ENCODE data around the gene SERPINH1. TPM values are rescaled to one million over a fixed set of nuclear protein-coding genes. Genes with fewer than 3 reads are reported as not detected.
A peak's percentile ranks its signal among the peaks of the same experiment; 100 is the strongest.

The SERPINH1 gene
- total RNA-seq, 1 experiment from 2014 or later, result 141 TPM

DNA sequence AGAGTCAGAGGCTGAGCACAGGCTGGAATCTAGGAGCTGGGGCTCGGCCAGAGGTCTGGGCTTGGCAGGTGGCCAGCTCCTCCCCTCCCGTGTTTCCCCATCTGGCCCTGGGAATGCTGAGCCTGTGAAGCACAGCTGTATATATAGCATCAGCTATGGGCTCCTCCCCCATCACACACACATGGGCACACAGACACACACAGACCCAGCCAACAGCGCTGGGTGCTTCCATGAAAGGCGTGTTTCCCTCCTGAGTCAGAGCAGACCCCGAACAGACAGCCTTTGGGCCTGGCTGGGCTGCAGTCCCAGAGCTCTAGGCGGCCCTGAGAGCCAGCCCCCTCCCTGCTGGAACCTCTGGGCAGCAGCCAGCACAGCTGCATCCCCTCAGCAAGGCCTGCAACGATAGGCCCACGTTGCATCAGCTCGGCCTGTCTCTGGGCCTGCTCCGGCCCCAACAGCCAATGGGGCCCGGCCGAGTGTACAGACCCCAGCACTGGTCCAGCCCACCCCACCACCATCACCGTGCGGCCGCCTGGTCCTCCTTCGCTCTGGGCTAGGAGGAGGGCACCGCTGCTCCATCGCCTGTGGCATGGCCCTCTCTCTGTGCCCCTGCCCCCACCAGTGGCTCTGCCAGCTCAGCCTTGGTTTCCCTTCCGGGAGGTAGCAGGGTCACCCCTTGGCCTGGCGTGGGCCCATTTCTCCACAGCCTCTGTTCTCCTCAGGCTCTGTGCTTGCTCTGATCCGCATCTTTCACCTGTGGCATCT is 7.6 kb upstream of the SERPINH1 start:
- DNase-seq (ENCODE audit: low spot score), result no peak

DNA sequence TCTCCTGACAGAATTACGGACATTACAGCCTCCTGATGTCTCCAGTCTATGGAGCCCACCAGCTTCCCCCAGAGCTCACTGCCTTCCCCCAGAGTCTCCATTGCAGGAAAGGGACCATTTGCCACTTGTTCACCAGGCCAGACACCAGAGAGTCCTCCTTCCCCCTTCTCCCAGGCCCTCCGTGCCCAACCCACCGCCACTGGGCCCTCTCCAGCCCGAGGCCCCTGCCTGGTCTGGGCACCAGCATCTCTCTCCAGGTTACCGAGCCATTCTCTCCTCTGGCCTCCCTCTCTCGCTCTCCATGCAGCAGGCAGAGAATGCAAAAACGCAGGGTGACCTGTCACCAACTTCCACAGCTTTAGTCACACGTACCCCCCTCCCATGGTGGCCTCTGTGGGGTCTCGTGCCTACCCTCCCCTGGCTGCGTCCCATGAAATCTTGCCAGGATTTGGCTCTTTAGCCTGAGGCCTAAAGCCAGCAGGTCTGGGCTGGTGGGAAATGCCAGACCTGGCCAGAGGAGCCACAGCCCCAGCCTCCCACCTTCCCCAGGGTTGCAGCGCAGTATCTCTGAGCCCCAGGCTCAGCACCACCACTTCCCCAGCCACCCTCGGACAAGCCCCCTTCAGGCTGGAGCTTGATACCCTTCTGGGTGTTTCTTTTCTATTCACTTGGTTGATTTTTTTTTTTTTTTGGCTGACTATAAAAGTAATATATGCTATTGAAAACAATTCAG is 6.8 kb upstream of the SERPINH1 start:
- no peak for DNase-seq (ENCODE audit: low spot score)

DNA sequence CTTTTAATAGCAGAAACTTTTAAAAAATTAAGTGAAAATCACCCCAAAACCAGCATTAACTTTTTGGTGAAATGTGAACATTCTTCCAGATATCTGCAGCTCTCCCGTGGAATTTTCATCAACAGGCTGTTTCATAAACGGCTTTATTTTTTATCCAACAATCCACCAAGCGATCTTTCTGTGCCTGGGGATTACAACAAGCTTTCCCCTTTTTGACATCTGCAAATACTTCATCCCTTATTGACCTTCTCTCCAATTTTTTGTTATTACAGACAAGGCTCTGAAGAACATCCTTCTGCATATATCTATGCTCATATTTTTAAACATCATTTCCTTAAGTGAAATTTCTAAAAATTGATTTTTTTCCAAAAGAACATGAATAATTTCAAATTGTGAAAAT is 5.8 kb upstream of the SERPINH1 start:
- DNase-seq (ENCODE audit: low spot score), result no peak

DNA sequence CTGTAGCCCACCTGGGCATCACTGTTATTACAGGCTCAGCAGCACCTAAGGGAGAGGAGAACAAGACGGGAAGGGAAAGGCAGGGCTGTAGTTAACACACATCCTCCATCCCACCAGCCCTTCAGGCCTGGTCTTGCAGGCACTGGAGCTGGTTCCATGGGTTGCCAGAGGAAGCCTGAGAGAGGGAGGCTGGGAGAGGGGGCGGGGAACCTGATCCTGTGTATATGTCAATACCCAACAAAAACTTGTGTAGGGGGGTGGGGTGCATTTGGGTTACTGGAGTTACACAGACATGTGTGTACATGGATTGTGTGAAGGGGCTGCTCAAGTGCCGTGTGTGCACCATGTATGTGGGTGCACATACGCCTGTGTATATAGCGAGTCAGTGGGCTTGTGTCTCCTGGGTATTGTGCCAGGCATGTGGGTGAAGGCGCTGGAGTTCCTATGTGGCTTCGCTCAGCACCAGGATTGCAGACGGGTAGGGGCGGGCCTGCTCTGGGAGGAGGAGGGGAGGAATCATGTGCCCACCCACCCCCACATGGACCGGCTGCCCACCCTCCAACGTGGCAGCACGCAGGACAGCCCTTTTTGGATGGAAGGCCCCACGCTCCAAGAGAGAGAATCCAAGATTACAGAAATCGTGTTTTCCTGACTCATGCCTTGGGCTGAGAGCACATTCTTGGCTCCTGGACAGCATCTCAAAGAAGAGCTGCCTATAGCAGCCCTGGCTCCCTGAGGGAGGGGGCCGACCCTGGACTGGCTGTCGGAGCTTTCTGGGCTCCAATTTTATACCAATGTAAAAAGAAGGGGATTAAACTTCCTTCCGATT is 4.2 kb upstream of the SERPINH1 start:
- DNase-seq (ENCODE audit: low spot score), result no peak

DNA sequence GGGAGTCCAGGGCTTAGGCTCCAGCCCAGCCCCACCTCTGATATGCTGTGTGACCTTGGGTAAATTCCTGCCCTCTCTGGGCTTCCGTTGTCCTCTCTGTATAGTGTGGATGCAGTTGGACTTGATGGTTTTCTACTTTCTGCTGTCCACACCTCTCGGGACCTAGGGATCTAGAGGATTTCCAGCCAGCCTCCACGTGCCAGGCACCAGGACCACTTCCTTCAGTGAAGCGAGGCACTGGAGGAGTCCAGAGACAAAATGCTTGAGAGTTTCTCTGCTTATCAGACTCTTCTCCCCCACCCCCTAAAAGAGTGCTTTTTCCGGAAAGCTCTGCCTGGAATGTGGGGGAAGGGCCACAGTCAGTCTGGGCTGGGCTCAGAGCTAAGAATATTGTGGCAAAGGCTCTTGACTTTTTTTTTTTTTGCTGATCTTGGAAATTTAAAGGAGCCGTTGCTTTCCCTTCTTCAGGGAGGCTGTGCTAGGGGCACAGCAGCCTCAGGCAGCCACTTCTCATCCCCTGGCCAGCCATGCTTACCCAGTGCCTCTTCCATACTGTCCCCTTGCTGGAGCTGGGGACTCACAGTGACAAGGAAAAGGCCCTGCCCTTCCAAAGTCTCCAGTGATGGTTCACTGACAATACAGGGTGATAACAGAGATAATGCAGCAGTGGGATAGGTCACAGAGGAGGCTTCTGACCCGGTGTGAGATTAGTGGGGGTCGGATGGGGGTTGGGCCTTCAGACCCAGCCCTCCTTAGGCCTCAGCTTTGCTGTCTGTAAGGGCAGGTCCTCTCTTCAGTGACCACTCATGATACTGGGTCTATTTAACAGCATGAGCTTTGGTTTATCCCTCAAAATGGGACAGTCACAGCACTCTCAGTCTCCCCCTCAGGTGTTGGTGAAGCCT is 2.9 kb upstream of the SERPINH1 start:
- no peak for DNase-seq (ENCODE audit: low spot score)

DNA sequence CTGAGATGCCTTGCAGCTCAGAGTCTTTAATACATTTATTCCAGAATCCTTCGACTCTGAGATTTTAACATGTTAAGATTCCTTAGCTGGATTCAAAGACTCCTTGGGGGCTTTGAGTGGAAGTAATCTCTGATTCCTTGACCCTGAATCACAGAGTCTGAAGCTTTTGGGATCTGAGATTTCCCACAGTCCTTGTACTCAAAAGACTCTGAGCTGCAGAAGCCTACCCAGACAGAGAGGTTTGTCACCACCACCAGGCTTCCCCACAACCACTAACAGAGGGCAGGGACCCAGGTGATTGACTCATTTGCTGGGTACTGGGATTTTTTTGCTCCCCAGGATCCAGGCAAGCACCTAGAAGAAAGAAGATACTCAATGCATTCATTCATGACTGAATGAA is 1.4 kb upstream of the SERPINH1 start:
- DNase-seq (ENCODE audit: low spot score), result no peak

DNA sequence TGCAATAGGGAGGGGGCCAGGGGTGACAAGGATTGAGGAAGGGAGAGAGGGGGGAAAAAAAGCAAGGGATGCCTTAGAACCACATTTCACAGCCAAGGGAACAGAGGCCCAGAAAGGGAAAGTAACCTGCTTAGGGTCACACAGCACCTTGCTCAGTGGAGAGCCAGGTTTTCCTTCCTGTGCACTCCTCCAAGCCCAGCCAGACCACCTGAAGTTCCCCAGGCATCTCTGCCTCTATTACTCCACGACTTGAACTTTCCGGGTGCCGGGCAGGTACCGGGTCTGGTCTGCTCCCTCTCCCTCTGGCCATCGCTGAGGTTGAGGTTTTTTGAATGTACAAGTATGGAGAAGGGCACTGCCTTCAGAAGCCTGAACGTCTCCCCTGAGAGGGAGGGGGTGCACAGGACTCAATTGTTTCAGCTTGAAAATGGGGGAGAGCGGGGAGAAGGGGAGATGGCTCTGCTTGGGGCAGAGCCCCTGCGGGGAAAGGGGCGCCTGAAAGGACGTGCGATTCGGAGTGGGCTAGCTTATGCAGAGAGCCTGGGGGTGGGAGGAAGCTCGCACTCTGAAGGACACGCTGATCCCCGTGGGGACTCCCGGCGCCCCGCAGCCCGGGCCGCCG is 516 bp upstream of the SERPINH1 start:
- no peak for DNase-seq (ENCODE audit: low spot score)

DNA sequence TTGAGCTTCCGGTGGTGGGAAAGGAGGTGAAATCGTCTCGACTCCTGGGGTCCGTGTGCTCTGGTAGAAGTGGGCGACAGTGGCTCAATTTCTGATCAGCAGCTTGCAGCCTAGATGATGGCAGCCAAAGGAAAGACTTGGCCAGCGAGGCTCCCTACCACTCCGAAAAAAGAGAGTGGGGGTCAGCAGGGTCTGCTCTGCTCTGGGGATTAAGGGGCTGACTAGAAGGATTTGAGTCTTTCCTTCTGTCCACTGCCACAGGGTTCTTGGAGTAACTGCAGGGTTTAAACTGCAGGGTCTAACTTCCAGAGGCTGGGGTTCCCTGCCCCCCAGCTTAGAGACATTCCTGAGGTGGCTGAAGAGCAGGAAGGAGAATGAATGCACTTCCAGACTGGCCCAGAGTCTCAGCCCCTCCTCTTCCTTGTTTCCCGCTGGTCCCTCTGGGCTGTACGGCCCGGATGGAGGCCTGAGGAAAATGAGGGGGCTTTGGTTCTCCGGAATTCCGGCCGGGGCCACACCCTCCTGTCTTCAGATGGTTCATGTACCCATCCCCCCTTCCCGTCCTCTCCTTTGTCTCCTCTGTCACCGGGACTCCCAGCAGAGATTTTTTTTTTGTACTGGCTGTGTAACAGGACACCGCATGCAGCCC is 907 bp downstream of the SERPINH1 start:
- DNase-seq (ENCODE audit: low spot score), result peak; percentile 71

DNA sequence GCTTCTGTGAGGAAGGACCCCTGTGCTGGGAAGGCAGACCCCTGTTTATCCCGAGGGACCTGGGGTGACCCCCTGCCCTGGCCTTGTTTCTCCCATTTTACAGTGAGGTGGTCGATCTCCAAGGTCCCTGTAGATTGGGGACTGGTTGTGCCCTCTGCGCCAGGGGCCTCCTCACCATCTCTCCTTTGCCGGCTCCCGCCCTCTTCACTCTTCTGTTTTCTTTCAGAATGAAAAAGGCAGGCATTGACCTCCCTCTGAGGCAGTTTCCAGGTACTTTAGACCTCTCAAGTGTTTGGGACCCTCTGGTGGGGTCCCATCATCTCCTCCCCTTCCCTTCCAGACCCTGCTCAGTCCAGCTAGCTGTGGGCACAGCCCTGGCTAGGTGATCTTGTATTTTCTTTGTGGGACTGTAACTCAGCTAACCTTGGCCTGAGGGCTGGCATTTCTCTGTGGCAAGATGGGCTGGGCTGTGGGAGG is 1.5 kb downstream of the SERPINH1 start:
- DNase-seq (ENCODE audit: low spot score), result no peak

DNA sequence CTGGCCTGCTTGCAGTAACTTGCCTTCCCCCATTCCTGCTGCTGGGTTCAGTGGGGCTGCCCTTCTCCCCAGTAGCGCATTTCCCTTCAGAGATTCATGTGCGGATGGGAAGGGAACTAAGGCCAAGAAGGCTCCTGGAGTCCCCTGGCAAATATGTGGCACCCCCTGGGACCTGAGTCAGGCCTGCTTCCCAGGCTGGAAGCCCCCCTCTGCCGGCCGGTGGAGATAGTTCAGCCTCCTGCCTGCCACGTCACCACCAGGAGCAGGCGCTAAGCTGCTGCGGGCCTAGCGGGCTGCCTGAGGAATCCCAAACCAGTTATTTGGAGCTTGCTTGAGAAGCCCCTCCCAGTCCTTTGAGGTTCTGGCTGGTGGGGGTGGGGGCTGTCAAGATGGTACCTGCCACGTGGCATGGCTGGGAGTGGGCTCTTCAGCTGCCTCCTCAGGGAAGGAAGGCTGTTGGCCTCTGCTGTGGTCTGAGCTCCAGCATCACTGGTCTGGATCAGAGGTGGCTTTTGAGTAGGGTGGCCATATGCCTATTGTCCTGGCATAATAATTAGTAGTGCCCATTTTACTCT is 2.0 kb downstream of the SERPINH1 start:
- DNase-seq (ENCODE audit: low spot score), result no peak

DNA sequence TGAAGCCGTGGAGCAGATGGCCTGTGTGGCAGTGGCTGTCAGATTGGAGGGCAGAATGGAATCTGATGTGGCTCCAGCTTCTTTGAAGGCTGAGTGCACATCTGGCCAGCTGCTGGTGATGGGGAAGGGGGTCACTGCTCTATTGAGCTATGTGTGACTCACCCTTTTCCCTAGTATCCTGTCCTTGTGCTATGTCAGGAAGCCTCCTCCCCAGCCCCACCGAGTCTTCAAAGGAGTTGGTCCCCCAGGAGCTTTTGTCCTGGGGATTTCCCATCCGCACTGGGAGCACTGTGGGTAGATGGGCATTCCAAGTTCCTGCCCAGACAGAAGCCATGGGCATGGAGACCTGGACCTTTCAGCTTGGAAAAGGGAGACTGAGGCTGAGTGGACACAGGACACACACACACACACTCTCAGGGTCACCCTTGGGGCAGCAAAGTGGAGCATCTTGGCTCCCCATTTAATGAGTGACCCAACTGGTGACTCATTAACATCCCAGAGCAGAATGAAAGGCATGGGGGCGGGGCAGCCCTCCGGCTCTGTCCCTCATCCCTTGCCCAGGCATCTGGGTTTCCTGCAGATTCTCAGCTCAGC is 3.3 kb downstream of the SERPINH1 start:
- peak; percentile 56 for DNase-seq (ENCODE audit: low spot score)

DNA sequence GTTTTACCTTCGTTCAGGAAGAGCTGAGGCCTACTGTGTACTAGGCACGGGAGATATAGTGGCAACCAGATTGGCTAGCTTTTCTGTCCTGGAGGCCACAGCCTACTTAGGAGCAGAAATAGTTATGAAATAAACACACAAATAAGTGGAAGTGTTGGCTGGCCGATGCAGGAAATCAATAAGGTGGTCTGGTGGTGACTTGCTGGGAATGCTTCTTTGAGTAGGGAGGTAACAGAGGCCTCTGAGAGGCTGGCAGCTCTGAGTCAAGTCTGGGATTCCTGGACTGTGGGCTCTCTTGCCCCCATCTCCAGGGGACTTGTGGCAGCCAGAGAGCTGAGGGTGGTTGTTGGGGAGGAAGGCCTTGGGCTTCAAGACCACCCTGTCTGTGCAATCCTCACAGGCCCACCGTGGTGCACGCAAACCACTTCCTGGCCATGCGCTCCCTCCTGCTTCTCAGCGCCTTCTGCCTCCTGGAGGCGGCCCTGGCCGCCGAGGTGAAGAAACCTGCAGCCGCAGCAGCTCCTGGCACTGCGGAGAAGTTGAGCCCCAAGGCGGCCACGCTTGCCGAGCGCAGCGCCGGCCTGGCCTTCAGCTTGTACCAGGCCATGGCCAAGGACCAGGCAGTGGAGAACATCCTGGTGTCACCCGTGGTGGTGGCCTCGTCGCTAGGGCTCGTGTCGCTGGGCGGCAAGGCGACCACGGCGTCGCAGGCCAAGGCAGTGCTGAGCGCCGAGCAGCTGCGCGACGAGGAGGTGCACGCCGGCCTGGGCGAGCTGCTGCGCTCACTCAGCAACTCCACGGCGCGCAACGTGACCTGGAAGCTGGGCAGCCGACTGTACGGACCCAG is 4.1 kb downstream of the SERPINH1 start:
- DNase-seq (ENCODE audit: low spot score), result no peak

DNA sequence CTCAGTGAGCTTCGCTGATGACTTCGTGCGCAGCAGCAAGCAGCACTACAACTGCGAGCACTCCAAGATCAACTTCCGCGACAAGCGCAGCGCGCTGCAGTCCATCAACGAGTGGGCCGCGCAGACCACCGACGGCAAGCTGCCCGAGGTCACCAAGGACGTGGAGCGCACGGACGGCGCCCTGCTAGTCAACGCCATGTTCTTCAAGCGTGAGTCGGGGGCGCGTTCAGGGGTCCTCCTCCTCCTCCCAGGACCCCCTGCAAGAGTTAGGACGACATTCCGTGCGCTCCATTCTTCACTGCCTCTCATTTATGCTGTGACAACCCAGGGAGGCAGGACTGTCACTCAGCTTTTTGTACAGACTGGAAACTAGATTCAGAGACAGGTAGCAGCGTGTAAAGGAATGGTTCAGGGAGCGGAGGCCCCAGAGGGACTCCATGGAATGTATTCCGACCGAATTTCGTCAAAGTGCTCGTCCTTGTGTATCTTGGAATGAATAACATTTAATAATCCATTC is 4.8 kb downstream of the SERPINH1 start:
- no peak for DNase-seq (ENCODE audit: low spot score)

DNA sequence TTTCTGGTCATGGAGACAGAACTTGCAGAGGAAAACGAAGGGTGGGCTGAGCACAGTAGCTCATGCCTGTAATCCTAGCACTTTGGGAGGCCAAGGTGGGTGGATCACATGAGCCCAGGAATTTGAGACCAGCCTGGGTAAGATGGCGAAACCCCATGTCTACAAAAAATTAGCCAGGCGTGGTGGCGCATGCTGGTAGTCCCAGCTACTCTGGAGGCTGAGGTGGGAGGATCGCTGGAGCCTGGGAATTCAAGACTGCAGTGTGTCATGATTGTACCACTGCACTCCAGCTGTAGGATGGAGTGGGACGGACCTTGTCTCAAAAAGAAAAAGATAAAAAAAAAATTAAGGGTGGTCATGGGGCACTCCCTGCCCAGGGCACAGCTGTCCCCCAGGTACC is 5.9 kb downstream of the SERPINH1 start:
- DNase-seq (ENCODE audit: low spot score), result no peak

DNA sequence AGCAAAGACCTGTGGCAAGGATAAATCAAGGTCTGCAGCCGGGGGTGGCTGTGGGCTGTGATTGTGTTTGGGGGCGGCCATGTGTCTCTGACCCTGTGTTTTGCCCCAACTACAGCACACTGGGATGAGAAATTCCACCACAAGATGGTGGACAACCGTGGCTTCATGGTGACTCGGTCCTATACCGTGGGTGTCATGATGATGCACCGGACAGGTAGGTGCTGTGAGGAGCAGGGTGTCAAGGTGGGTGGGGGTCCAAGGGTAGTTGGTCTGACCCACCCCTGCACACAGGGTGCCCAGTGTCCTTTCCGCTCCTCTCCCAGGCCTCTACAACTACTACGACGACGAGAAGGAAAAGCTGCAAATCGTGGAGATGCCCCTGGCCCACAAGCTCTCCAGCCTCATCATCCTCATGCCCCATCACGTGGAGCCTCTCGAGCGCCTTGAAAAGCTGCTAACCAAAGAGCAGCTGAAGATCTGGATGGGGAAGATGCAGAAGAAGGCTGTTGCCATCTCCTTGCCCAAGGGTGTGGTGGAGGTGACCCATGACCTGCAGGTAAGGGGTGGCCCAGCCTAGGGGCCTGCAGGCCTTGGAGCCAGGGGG is 6.7 kb downstream of the SERPINH1 start:
- no peak for DNase-seq (ENCODE audit: low spot score)

DNA sequence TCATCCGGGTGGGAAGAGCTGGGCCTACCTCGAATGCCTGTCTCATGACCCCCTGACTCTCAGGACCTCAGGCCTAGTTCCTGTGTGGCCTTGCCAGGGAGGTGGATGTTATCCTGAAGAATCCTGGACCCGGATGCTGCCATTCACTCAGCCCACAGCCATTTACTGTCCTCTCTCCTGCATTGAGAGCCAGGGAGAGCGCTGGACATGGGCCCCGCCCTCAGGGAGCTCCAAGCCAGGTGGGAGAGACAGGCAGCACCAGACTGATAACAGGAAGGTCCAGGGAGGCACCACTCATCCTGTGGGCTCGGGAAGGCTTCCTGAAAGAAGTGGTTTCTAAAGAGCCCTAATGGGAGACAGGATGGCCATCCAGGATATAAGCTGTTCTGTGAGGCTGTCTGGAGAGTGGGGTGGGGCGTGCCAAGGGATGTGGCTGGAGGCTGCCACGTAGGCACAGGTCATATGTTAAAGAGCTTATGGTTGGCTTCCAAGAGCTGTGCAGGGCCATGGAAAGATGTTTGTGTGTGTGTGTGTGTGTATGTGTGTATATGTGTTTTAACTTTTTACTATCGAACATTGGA is 8.6 kb downstream of the SERPINH1 start:
- DNase-seq (ENCODE audit: low spot score), result no peak

DNA sequence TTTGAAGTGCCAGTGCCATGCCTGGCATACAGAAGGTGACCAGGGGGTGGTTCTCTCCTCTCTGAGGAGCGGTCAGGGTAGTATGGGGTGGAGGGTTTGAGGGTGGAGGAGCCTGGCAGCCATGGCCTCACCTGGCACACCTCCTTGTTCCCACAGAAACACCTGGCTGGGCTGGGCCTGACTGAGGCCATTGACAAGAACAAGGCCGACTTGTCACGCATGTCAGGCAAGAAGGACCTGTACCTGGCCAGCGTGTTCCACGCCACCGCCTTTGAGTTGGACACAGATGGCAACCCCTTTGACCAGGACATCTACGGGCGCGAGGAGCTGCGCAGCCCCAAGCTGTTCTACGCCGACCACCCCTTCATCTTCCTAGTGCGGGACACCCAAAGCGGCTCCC is 9.6 kb downstream of the SERPINH1 start:
- no peak for DNase-seq (ENCODE audit: low spot score)

Measured in HT-29 (cell line).